GM19324 (cell line): ENCODE data around the gene TNFSF13.
"Not testable (repeated sequence)": the region's sequence is repeated elsewhere in the genome, so short reads cannot be mapped to it uniquely, and the experiment has no call there.

Experiments
- ATAC-seq: cut with Tn5 transposase; IDR thresholded peaks from one replicate; pipeline ENCODE4 v1.9.1; 2021; ENCODE audit warnings: mild to moderate bottlenecking, moderate library complexity; ENCODE audit not compliant: unreplicated experiment, low FRiP score

Gene TNFSF13

GRCh38 chr17:7589204-7589868 lies 30.8 kb downstream of the TNFSF13 start:
- no peak for ATAC-seq

GRCh38 chr17:7589891-7590691 lies 31.5 kb downstream of the TNFSF13 start, which contains the start of gene SOX15:
TSS of gene SOX15 (minus strand) at chr17:7590094. CDS start at chr17:7589676, 418 bp downstream.
- no peak for ATAC-seq

- ATAC-seq: no peak
Measured at GRCh38 chr17:7590743-7591142, 32.2 kb downstream of the TNFSF13 start.

GRCh38 chr17:7591596-7591995 lies 33.0 kb downstream of the TNFSF13 start:
- ATAC-seq: no peak

GRCh38 chr17:7592422-7593021 lies 34.0 kb downstream of the TNFSF13 start:
- no peak for ATAC-seq

- no peak for ATAC-seq
Measured at GRCh38 chr17:7593296-7593695, 34.7 kb downstream of the TNFSF13 start.

- not testable (repeated sequence) for ATAC-seq
Measured at GRCh38 chr17:7597561-7597960, 39.0 kb downstream of the TNFSF13 start.

GRCh38 chr17:7606280-7606679 lies 47.7 kb downstream of the TNFSF13 start:
- no peak for ATAC-seq

GRCh38 chr17:7610641-7611040 lies 52.1 kb downstream of the TNFSF13 start:
- no peak for ATAC-seq
